Prostate gland (tissue), 2 donors: ENCODE data around the gene RTRAF. TPM values are rescaled to one million over a fixed set of nuclear protein-coding genes. Genes with fewer than 3 reads are reported as not detected.

Experiments used
- DNase-seq: peaks from one replicate; pipeline ENCODE4 v3.0.0-alpha.2; 2019; ENCODE audit warnings: low spot score
- H3K27ac ChIP-seq, 2 donors: fragments of 200-600 bp; sonication (generic); 2 replicates each; pipeline ENCODE4 v1.5.1; 2017 to 2019
- H3K27me3 ChIP-seq: fragments of 200-600 bp; sonication (generic); replicated peaks from 2 replicates; pipeline ENCODE4 v1.5.1; 2019; ENCODE audit not compliant: insufficient read depth
- H3K36me3 ChIP-seq, 2 donors: fragments of 200-600 bp; sonication (generic); 1 replicate in 1 of 2; 2 replicates in 1 of 2; pipeline versions ENCODE4 v1.5.1 to v1.8.1; 2017 to 2019
- H3K4me1 ChIP-seq: fragments of 200-600 bp; sonication (generic); replicated peaks from 2 replicates; pipeline ENCODE4 v1.5.1; 2019
- H3K4me3 ChIP-seq, 2 donors: fragments of 200-600 bp; sonication (generic); 2 replicates each; pipeline ENCODE4 v1.5.1; 2017 to 2019
- H3K9me3 ChIP-seq: fragments of 200-600 bp; sonication (generic); 2 replicates; pipeline ENCODE4 v1.5.1; 2017
- CTCF ChIP-seq, 4 experiments: fragments of 200-600 bp in 2 of 4; fragments of 450-650 bp in 2 of 4; sonication (generic) in 2 of 4; IDR thresholded peaks; 1 replicate in 3 of 4; 2 replicates in 1 of 4; pipeline ENCODE4 v1.5.1; 2016 to 2019; ENCODE audit warnings: antibody characterized with exemption in 4 of 4, mild to moderate bottlenecking in 2 of 4, moderate library complexity in 2 of 4
- POLR2A ChIP-seq: fragments of 450-650 bp; IDR thresholded peaks from one replicate; pipeline ENCODE4 v1.6.1; 2016; ENCODE audit warnings: antibody characterized with exemption, mild to moderate bottlenecking
- POLR2AphosphoS5 ChIP-seq: sonication (generic); formaldehyde crosslinking; IDR thresholded peaks from one replicate; pipeline ENCODE4 v1.6.1; 2017; ENCODE audit warnings: antibody characterized with exemption
- WGBS: methylation state at CpG from one replicate; pipeline ENCODE4 v1.1.5; 2018; 5-methylcytosine and 5-hydroxymethylcytosine counted together
- intact Hi-C: fragments of 100-400 bp; cut with DNase I; formaldehyde crosslinking; loops from one replicate; pipeline ENCODE4 v1.14.2; 2022
- total RNA-seq, 2 donors: library from RNA; depleted of rRNA; stranded (reverse); fragments of >200 nt; gene quantifications; one replicate each; pipeline ENCODE4 v1.1.0, GENCODE V29; 2016

The RTRAF gene
- total RNA-seq, 2 donors from 2014 or later, result 62.6 to 105 TPM

- H3K36me3 ChIP-seq, result no peaks in the 10 kb centered on the region
- DNase-seq, result no peak
- no peak overlapping the region for H3K4me3 ChIP-seq
- TF ChIP-seq POLR2A (no peak), CTCF (IDR thresholded peaks at IDR 0.05) (no peak), POLR2AphosphoS5 (no peak)
- no peaks in the 10 kb centered on the region for H3K27me3 ChIP-seq
- no peaks in the 10 kb centered on the region for H3K9me3 ChIP-seq
- H3K27ac ChIP-seq, result no peak overlapping the region
- H3K4me1 ChIP-seq, result no peaks in the 10 kb centered on the region
- intact Hi-C loops, result no loop called here
- WGBS, result 94% methylated on average over 4 of the region's 4 CpGs
Observed at GRCh38 chr14:51981218-51981854, 8.0 kb upstream of the RTRAF start.

- H3K4me1 ChIP-seq, result peaks cover 4% of the 10 kb centered on the region
- H3K27me3 ChIP-seq, result no peaks in the 10 kb centered on the region
- no peaks in the 10 kb centered on the region for H3K36me3 ChIP-seq
- H3K27ac ChIP-seq, result no peak overlapping the region
- no peak overlapping the region for H3K4me3 ChIP-seq
- intact Hi-C loops, result no loop called here
- TF ChIP-seq POLR2A (no peak), CTCF (IDR thresholded peaks at IDR 0.05) (no peak), POLR2AphosphoS5 (no peak)
- 62% methylated on average over 1 of the region's 1 CpG for WGBS
- H3K9me3 ChIP-seq, result no peaks in the 10 kb centered on the region
- DNase-seq, result no peak
Observed at GRCh38 chr14:51988221-51988620, 1.1 kb upstream of the RTRAF start.

GRCh38 chr14:51990488-51990887 lies 1.1 kb downstream of the RTRAF start:
- intact Hi-C loops, result loop anchor here (10.0 kb wide), 1 partner anchor 484 kb away; no protein-coding TSS in a partner anchor
- DNase-seq, result no peak
- H3K27me3 ChIP-seq, result no peaks in the 10 kb centered on the region
- peaks cover 4% of the 10 kb centered on the region for H3K4me1 ChIP-seq
- H3K36me3 ChIP-seq, result no peaks in the 10 kb centered on the region
- H3K4me3 ChIP-seq, result peak overlapping the region in 1 of 2 donors; percentile 64
- no peak for TF ChIP-seq CTCF (IDR thresholded peaks at IDR 0.05)
- no peak for TF ChIP-seq POLR2A
- TF ChIP-seq POLR2AphosphoS5, result no peak
- no peaks in the 10 kb centered on the region for H3K9me3 ChIP-seq
- WGBS, result 71% methylated on average over 3 of the region's 3 CpGs
- H3K27ac ChIP-seq, result no peak overlapping the region

GRCh38 chr14:51993285-51993920 lies 4.1 kb downstream of the RTRAF start:
- TF ChIP-seq CTCF (IDR thresholded peaks at IDR 0.05) (no peak), POLR2AphosphoS5 (no peak), POLR2A (no peak)
- Histone ChIP-seq H3K27ac (no peak overlapping the region), H3K4me3 (no peak overlapping the region), H3K36me3 (no peaks in the 10 kb centered on the region), H3K9me3 (no peaks in the 10 kb centered on the region), H3K4me1 (peaks cover 4% of the 10 kb centered on the region), H3K27me3 (no peaks in the 10 kb centered on the region)
- intact Hi-C loops, result loop anchor here (10.0 kb wide), 1 partner anchor 481 kb away; no protein-coding TSS in a partner anchor
- 69% methylated on average over 3 of the region's 3 CpGs for WGBS
- DNase-seq, result no peak
